OCI-LY7 (cell line): ENCODE measurements around the gene RAD51B. TPM values are rescaled to one million over a fixed set of nuclear protein-coding genes. Genes with fewer than 3 reads are reported as not detected.

Experiments
- BruUV-seq: library from RNA; stranded (reverse); fragments of 400-500 nt; replicated peaks from 2 replicates; lab custom pipeline; 2021; lab: Mats Ljungman, UMichigan
- CTCF ChIA-PET: fragments of 300-600 bp; sonication (Branson Sonifier 250); formaldehyde crosslinking; loops from one replicate; lab custom pipeline; 2022; ENCODE audit warnings: antibody characterized with exemption; ENCODE audit not compliant: unreplicated experiment; lab: Charles Lee
- POLR2A ChIA-PET: fragments of 300-600 bp; sonication (Branson Sonifier 250); formaldehyde crosslinking; loops from one replicate; lab custom pipeline; 2022; ENCODE audit warnings: antibody characterized with exemption; lab: Charles Lee
- DNase-seq: peaks from one replicate; pipeline ENCODE4 v3.0.0-alpha.2; 2015; ENCODE audit warnings: low spot score
- H2AFZ ChIP-seq: fragments of 200-600 bp; sonication (generic), shearing (Covaris generic); 2 replicates; pipeline ENCODE4 v1.6.1; 2014; ENCODE audit warnings: mild to moderate bottlenecking, antibody characterized with exemption, low read length, moderate library complexity
- H3K27ac ChIP-seq: fragments of 200-600 bp; sonication (generic); 2 replicates; pipeline ENCODE4 v1.5.1; 2014; ENCODE audit warnings: mixed run types, low read depth, mild to moderate bottlenecking, moderate library complexity, low read length, inconsistent platforms; ENCODE audit not compliant: poor library complexity, severe bottlenecking
- H3K36me3 ChIP-seq: fragments of 200-600 bp; sonication (generic); 2 replicates; pipeline ENCODE4 v1.6.1; 2014; ENCODE audit warnings: mild to moderate bottlenecking, antibody characterized with exemption, low read length, moderate library complexity, mixed read lengths; ENCODE audit not compliant: insufficient read depth
- H3K4me1 ChIP-seq: fragments of 200-600 bp; sonication (generic); 2 replicates; pipeline ENCODE4 v1.5.1; 2014; ENCODE audit warnings: mild to moderate bottlenecking, low read length; ENCODE audit not compliant: insufficient read depth, poor library complexity, severe bottlenecking
- H3K4me2 ChIP-seq: fragments of 200-600 bp; sonication (generic); 2 replicates; pipeline ENCODE4 v1.6.1; 2014; ENCODE audit warnings: mild to moderate bottlenecking, low read length
- H3K4me3 ChIP-seq: fragments of 200-600 bp; sonication (generic); 2 replicates; pipeline ENCODE4 v1.5.1; 2014; ENCODE audit warnings: mild to moderate bottlenecking, low read depth, low read length; ENCODE audit not compliant: poor library complexity, severe bottlenecking
- H3K79me2 ChIP-seq: fragments of 200-600 bp; sonication (generic); 2 replicates; pipeline ENCODE4 v1.6.1; 2016; ENCODE audit warnings: low read depth, mild to moderate bottlenecking, low read length, moderate library complexity, mixed read lengths; ENCODE audit not compliant: insufficient read depth
- H3K9me2 ChIP-seq: fragments of 200-600 bp; sonication (generic); 2 replicates; pipeline ENCODE4 v1.6.1; 2016; ENCODE audit warnings: mild to moderate bottlenecking, low read length, mixed read lengths; ENCODE audit not compliant: insufficient read depth
- H3K9me3 ChIP-seq: fragments of 200-600 bp; sonication (generic); 2 replicates; pipeline ENCODE4 v1.6.1; 2014; ENCODE audit warnings: mild to moderate bottlenecking, mixed run types, low read length, mixed read lengths
- H4K20me1 ChIP-seq: fragments of 200-600 bp; sonication (generic); 2 replicates; pipeline ENCODE4 v1.6.1; 2014; ENCODE audit warnings: mild to moderate bottlenecking, antibody characterized with exemption, low read length, moderate library complexity, mixed read lengths; ENCODE audit not compliant: insufficient read depth
- EZH2phosphoT487 ChIP-seq: fragments of 200-600 bp; sonication (generic); IDR thresholded peaks from 2 replicates; pipeline ENCODE4 v1.6.1; 2018; ENCODE audit warnings: low read depth, borderline replicate concordance, mild to moderate bottlenecking, mixed run types, antibody characterized with exemption, low read length, moderate library complexity, mixed read lengths
- intact Hi-C: fragments of 100-400 bp; cut with micrococcal nuclease; formaldehyde crosslinking; loops from one replicate; pipeline ENCODE4 v1.10.0; 2022; ENCODE audit not compliant: unreplicated experiment
- total RNA-seq, 2 experiments: library from RNA; depleted of rRNA in 1 of 2; stranded (reverse); fragments of >200 nt in 1 of 2; shearing (Covaris generic) in 1 of 2; gene quantifications; 2 replicates each; pipeline ENCODE4 v1.2.3, GENCODE V29; 2014 to 2022
- TF ChIP-seq, protein P1 (sequence below): fragments of 200-600 bp; sonication (generic); conservative IDR thresholded peaks from 2 replicates; pipeline ENCODE4 v1.5.1; 2014; ENCODE audit warnings: mild to moderate bottlenecking, antibody characterized with exemption, low read length, moderate library complexity, mixed read lengths

The RAD51B gene
- total RNA-seq, 2 experiments from 2014 or later, result 41.4 to 89.9 TPM

DNA sequence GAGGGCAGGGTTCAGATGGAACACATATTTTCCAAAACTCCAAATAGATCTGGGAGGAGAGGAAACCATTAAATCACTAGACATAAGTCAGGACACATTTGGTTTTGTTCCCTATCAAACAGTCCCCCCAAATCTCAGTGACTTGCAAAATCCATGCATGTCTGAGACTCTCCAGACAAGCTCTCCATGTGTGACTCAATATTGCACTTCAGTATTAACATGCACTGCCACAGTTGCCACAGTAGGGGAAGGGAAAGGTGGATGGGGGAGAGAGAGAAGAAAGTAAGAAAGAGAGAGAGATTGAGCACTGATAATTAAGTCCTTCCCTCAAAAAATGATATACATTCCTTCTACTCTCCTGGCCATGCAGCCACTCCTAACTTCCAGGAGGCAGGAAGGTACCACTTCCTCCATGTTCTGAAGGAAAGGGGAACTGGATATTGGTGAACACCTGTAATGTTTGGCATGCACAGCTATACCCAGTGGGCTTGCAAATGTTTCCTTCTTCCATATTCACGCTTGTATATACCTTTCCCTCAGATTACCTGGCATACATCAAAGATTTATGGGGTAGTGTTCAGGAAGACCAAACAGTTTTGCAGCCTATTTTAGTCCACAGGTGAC, 663.3 kb downstream of the RAD51B start:
- TF ChIP-seq EZH2phosphoT487, result no peak
- TF ChIP-seq, protein P1, sequence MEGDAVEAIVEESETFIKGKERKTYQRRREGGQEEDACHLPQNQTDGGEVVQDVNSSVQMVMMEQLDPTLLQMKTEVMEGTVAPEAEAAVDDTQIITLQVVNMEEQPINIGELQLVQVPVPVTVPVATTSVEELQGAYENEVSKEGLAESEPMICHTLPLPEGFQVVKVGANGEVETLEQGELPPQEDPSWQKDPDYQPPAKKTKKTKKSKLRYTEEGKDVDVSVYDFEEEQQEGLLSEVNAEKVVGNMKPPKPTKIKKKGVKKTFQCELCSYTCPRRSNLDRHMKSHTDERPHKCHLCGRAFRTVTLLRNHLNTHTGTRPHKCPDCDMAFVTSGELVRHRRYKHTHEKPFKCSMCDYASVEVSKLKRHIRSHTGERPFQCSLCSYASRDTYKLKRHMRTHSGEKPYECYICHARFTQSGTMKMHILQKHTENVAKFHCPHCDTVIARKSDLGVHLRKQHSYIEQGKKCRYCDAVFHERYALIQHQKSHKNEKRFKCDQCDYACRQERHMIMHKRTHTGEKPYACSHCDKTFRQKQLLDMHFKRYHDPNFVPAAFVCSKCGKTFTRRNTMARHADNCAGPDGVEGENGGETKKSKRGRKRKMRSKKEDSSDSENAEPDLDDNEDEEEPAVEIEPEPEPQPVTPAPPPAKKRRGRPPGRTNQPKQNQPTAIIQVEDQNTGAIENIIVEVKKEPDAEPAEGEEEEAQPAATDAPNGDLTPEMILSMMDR, result no peak

DNA sequence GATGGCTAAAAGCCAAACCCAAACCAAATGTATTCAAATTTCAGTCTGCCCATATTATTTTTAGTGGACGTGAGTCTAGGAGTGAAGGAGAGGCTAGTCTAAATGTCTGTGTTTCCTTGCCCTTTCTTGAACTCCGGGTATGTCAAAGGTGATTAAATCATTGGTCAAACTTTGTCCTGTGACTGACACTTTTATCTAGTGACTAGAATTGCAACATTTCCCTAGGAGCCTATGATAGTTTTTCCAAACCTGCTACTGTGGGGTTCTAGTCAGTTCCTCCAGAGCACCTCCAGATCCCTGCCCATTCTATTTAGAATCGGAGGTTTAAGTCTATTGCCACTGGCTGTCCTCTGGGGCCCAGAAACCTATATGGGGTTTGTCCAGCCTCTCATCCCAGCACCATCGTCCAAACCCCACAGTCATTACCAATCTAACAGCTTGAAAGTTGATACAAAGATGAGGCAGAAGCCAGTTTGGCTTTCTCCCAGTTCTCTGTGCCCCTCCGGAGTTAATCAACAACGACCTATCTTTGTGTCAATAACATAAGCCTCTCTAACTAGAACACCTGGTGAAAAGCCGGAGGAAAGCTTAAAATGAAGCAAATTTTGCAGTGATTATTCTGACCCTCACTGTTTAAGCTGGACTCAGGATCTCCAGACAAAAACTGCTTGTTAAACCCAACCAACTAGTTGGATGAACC, 666.6 kb downstream of the RAD51B start:
- no peak for DNase-seq
- CTCF ChIA-PET, result interaction anchor here (1.0 kb wide), 1 partner anchor 9 kb away, joined by 4 read pairs; no protein-coding TSS in a partner anchor
- no peak overlapping the region for H2AFZ ChIP-seq
- H3K9me2 ChIP-seq, result no peaks in the 10 kb centered on the region
- intact Hi-C loops, result no loop called here
- no peaks in the 10 kb centered on the region for H3K79me2 ChIP-seq
- no peaks in the 10 kb centered on the region for H3K36me3 ChIP-seq
- H3K9me3 ChIP-seq, result no peaks in the 10 kb centered on the region
- H3K4me3 ChIP-seq, result no peak overlapping the region
- BruUV-seq, result no TSS peak
- no peaks in the 10 kb centered on the region for H4K20me1 ChIP-seq
- no peak for TF ChIP-seq EZH2phosphoT487
- TF ChIP-seq, protein P1, result no peak
- H3K4me1 ChIP-seq, result peaks cover 11% of the 10 kb centered on the region
- H3K4me2 ChIP-seq, result no peak overlapping the region
- no peak overlapping the region for H3K27ac ChIP-seq
- POLR2A ChIA-PET, result interaction anchor here (1.0 kb wide), 1 partner anchor 9 kb away, joined by 4 read pairs; no protein-coding TSS in a partner anchor

More for the DNA sequence above, 663.3 kb downstream of the RAD51B start:
- ChIA-PET POLR2A (interaction anchor here (1.6 kb wide), 1 partner anchor 10 kb away, joined by 6 read pairs; no protein-coding TSS in a partner anchor), CTCF (no interaction called here)
- no peaks in the 10 kb centered on the region for H3K9me2 ChIP-seq
- H4K20me1 ChIP-seq, result no peaks in the 10 kb centered on the region
- no peak overlapping the region for H3K27ac ChIP-seq
- no peaks in the 10 kb centered on the region for H3K79me2 ChIP-seq
- no peak overlapping the region for H3K4me3 ChIP-seq
- H3K9me3 ChIP-seq, result no peaks in the 10 kb centered on the region
- intact Hi-C loops, result no loop called here
- H3K4me1 ChIP-seq, result peaks cover 11% of the 10 kb centered on the region
- BruUV-seq, result no TSS peak
- no peak overlapping the region for H2AFZ ChIP-seq
- no peak overlapping the region for H3K4me2 ChIP-seq
- H3K36me3 ChIP-seq, result no peaks in the 10 kb centered on the region
- no peak for DNase-seq
